Measurements from ENCODE around the gene CACNG8.

- TF ChIP-seq POLR2A (IDR thresholded peaks at IDR 0.05) (no peak), CTCF (IDR thresholded peaks at IDR 0.05) (no peak), EP300 (IDR thresholded peaks at IDR 0.05) (no peak)
These were observed 52.3 kb downstream of the CACNG8 start for GRCh38 chr19:54014920-54015560.

All from ovary (tissue), 3 donors.